Glutamatergic neuron (in vitro differentiated cells): ENCODE results near the gene DOCK2. TPM values are rescaled to one million over a fixed set of nuclear protein-coding genes. Genes with fewer than 3 reads are reported as not detected.

Source experiments
- DNase-seq: peaks from one replicate; pipeline ENCODE4 v3.0.0; 2022
- H3K27ac Mint-ChIP-seq: one replicate; pipeline ENCODE4 v1.8.0; 2020; ENCODE audit warnings: mild to moderate bottlenecking, mixed read lengths, inconsistent platforms; ENCODE audit not compliant: unreplicated experiment
- H3K27me3 Mint-ChIP-seq: one replicate; pipeline ENCODE4 v1.8.0; 2020; ENCODE audit warnings: mild to moderate bottlenecking, moderate library complexity, mixed read lengths, inconsistent platforms; ENCODE audit not compliant: unreplicated experiment
- H3K36me3 Mint-ChIP-seq: one replicate; pipeline ENCODE4 v1.8.0; 2020; ENCODE audit warnings: mild to moderate bottlenecking, mixed read lengths, inconsistent platforms; ENCODE audit not compliant: unreplicated experiment
- H3K4me1 Mint-ChIP-seq: one replicate; pipeline ENCODE4 v1.8.0; 2020; ENCODE audit warnings: mild to moderate bottlenecking, low read depth, mixed read lengths, inconsistent platforms; ENCODE audit not compliant: unreplicated experiment
- H3K4me3 Mint-ChIP-seq: one replicate; pipeline ENCODE4 v1.8.0; 2020; ENCODE audit warnings: mild to moderate bottlenecking, mixed read lengths, inconsistent platforms; ENCODE audit not compliant: unreplicated experiment
- H3K9me3 Mint-ChIP-seq: one replicate; pipeline ENCODE4 v1.8.0; 2020; ENCODE audit warnings: mild to moderate bottlenecking, moderate library complexity, mixed read lengths, inconsistent platforms; ENCODE audit not compliant: unreplicated experiment
- total RNA-seq: library from RNA; stranded (reverse); fragmentation: NEBNext Ultra II Directional; extraction: Animal tissue kit (Norgen Biotek cat#: 25700); gene quantifications from one replicate; pipeline ENCODE4 v1.2.1, GENCODE V29; 2021; ENCODE audit not compliant: unreplicated experiment
- TF ChIP-seq, protein P1 (sequence below): fragments of 200-600 bp; sonication (generic); IDR thresholded peaks from one replicate; pipeline ENCODE4 v1.5.0; 2021; ENCODE audit not compliant: partially characterized antibody, unreplicated experiment

The DOCK2 gene
- total RNA-seq, 1 donor from 2014 or later, result 0.66 TPM

GRCh38 chr5:170039830-170040229 lies 402.8 kb downstream of the DOCK2 start:
- no peak for DNase-seq
- H3K36me3 Mint-ChIP-seq, result peaks cover 16% of the 10 kb centered on the region
- H3K27ac Mint-ChIP-seq, result no peak overlapping the region
- no peak overlapping the region for H3K4me3 Mint-ChIP-seq
- H3K9me3 Mint-ChIP-seq, result peaks cover 5% of the 10 kb centered on the region
- H3K27me3 Mint-ChIP-seq, result peaks cover 9% of the 10 kb centered on the region
- H3K4me1 Mint-ChIP-seq, result peaks cover 8% of the 10 kb centered on the region
- TF ChIP-seq, protein P1, sequence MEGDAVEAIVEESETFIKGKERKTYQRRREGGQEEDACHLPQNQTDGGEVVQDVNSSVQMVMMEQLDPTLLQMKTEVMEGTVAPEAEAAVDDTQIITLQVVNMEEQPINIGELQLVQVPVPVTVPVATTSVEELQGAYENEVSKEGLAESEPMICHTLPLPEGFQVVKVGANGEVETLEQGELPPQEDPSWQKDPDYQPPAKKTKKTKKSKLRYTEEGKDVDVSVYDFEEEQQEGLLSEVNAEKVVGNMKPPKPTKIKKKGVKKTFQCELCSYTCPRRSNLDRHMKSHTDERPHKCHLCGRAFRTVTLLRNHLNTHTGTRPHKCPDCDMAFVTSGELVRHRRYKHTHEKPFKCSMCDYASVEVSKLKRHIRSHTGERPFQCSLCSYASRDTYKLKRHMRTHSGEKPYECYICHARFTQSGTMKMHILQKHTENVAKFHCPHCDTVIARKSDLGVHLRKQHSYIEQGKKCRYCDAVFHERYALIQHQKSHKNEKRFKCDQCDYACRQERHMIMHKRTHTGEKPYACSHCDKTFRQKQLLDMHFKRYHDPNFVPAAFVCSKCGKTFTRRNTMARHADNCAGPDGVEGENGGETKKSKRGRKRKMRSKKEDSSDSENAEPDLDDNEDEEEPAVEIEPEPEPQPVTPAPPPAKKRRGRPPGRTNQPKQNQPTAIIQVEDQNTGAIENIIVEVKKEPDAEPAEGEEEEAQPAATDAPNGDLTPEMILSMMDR, result no peak

DNA sequence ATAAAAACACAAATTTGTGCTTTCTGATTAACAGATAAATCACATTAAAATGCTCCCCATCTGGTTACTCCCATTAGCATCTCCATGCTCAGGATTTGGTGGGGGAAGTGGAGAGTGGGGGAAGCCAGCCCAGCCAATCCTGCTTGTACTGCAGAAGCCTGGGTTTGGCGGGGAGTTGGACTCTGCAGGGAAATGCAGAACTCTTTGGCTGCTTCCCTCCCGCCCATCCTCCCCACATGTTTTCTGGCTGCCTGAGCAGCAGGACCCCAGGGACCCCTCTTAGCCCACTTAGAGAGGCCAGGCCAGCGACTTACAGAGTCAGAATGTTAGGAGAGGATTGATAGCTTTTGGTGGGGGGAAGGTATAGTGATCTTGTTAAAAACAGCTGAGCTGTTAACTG lies 409.2 kb downstream of the DOCK2 start:
- H3K4me3 Mint-ChIP-seq, result no peak overlapping the region
- peaks cover 4% of the 10 kb centered on the region for H3K36me3 Mint-ChIP-seq
- H3K27ac Mint-ChIP-seq, result peak overlapping the region; percentile 4
- H3K4me1 Mint-ChIP-seq, result peaks cover 25% of the 10 kb centered on the region
- peak; percentile 79 for DNase-seq
- peaks cover 1% of the 10 kb centered on the region for H3K27me3 Mint-ChIP-seq
- H3K9me3 Mint-ChIP-seq, result no peaks in the 10 kb centered on the region
- TF ChIP-seq, protein P1, result no peak

- Mint-ChIP-seq H3K36me3 (no peaks in the 10 kb centered on the region), H3K27me3 (peaks cover 2% of the 10 kb centered on the region), H3K9me3 (no peaks in the 10 kb centered on the region), H3K27ac (no peak overlapping the region), H3K4me1 (peaks cover 19% of the 10 kb centered on the region), H3K4me3 (no peak overlapping the region)
- no peak for DNase-seq
- TF ChIP-seq, protein P1, result no peak
Measured at GRCh38 chr5:170049713-170050112, 412.6 kb downstream of the DOCK2 start.

DNA sequence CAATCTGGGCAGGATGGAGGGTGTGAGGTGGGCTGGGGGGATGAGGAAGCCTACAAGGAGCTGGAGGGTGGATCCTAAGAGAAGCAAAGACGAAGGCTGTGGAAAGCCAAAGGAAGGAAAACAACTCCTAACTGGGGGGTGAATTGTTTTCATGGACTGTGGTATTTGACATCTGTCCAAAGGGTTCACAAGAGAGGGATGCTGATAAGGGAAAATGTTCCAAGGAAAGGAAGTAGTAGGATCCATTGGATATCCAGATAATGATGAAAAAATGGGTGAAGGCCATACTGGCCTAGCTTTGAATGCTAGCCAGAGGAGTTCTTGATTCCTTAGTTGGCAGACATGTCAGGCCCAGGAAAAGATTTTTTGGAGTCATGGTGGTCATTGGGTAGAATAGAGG lies 416.8 kb downstream of the DOCK2 start:
- no peak overlapping the region for H3K27ac Mint-ChIP-seq
- no peaks in the 10 kb centered on the region for H3K36me3 Mint-ChIP-seq
- no peaks in the 10 kb centered on the region for H3K9me3 Mint-ChIP-seq
- H3K4me3 Mint-ChIP-seq, result no peak overlapping the region
- peaks cover 5% of the 10 kb centered on the region for H3K27me3 Mint-ChIP-seq
- no peak for DNase-seq
- TF ChIP-seq, protein P1, result no peak
- no peaks in the 10 kb centered on the region for H3K4me1 Mint-ChIP-seq

DNA sequence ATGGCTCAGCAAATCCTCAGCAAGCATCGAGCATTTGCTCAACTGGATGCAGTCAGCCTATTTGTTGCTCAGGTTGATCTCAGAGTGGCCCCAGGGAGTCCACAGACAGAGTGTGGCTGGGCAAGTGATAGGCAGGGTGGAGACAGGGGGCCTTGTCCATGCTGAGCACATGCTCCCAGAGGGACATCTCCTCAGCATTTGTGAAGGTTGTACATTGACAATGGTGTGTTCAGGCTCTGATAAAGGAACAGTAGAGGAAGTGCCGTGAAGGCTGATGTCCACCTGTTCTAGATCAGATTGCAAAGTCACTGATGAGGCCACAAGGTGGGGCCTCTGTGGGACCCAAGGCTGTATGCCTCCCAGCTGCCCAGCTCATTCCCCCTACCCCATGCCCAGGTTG lies 418.5 kb downstream of the DOCK2 start:
- TF ChIP-seq, protein P1, result no peak

More for the DNA sequence above, 418.5 kb downstream of the DOCK2 start:
- Mint-ChIP-seq H3K4me1 (no peaks in the 10 kb centered on the region), H3K27ac (no peak overlapping the region), H3K27me3 (peaks cover 5% of the 10 kb centered on the region), H3K36me3 (no peaks in the 10 kb centered on the region), H3K4me3 (no peak overlapping the region), H3K9me3 (no peaks in the 10 kb centered on the region)
- no peak for DNase-seq
